Measurements from ENCODE around the gene GNAL. TPM values are rescaled to one million over a fixed set of nuclear protein-coding genes. Genes with fewer than 3 reads are reported as not detected.

GNAL gene
- total and polyA plus RNA-seq, 2 experiments from 2014 or later: 7.5 to 21.6 TPM

GRCh38 chr18:11888726-11889125 lies 199.7 kb downstream of the GNAL start:
- no peak for DNase-seq (ENCODE audit: low spot score)
- Histone ChIP-seq H2AFZ (no peak overlapping the region), H3K4me3 (no peak overlapping the region), H3K27me3 (ENCODE audit: insufficient read depth) (no peaks in the 10 kb centered on the region), H4K20me1 (replicated peaks; ENCODE audit: insufficient read depth) (no peaks in the 10 kb centered on the region), H3K9me2 (ENCODE audit: insufficient read depth) (no peaks in the 10 kb centered on the region), H3K27ac (ENCODE audit: low read depth) (no peak overlapping the region), H3K4me2 (no peak overlapping the region), H3K4me1 (ENCODE audit: insufficient read depth) (no peaks in the 10 kb centered on the region), H3F3A (replicated peaks; ENCODE audit: low read depth) (no peaks in the 10 kb centered on the region), H3K79me2 (replicated peaks; ENCODE audit: insufficient read depth) (no peaks in the 10 kb centered on the region), H3K36me3 (ENCODE audit: insufficient read depth) (peaks cover 7% of the 10 kb centered on the region; the same call in 1 of the 2 replicates)
- Mint-ChIP-seq H3K27ac (no peak overlapping the region), H3K9me3 (no peaks in the 10 kb centered on the region), H3K36me3 (ENCODE audit: low read depth) (peaks cover 24% of the 10 kb centered on the region; the same call in 2 of the 3 replicates), H3K27me3 (ENCODE audit: insufficient read depth, low read depth, poor library complexity) (peaks cover 7% of the 10 kb centered on the region), H3K4me3 (no peak overlapping the region), H3K4me1 (peaks cover 16% of the 10 kb centered on the region)
- TF ChIP-seq, protein P1, sequence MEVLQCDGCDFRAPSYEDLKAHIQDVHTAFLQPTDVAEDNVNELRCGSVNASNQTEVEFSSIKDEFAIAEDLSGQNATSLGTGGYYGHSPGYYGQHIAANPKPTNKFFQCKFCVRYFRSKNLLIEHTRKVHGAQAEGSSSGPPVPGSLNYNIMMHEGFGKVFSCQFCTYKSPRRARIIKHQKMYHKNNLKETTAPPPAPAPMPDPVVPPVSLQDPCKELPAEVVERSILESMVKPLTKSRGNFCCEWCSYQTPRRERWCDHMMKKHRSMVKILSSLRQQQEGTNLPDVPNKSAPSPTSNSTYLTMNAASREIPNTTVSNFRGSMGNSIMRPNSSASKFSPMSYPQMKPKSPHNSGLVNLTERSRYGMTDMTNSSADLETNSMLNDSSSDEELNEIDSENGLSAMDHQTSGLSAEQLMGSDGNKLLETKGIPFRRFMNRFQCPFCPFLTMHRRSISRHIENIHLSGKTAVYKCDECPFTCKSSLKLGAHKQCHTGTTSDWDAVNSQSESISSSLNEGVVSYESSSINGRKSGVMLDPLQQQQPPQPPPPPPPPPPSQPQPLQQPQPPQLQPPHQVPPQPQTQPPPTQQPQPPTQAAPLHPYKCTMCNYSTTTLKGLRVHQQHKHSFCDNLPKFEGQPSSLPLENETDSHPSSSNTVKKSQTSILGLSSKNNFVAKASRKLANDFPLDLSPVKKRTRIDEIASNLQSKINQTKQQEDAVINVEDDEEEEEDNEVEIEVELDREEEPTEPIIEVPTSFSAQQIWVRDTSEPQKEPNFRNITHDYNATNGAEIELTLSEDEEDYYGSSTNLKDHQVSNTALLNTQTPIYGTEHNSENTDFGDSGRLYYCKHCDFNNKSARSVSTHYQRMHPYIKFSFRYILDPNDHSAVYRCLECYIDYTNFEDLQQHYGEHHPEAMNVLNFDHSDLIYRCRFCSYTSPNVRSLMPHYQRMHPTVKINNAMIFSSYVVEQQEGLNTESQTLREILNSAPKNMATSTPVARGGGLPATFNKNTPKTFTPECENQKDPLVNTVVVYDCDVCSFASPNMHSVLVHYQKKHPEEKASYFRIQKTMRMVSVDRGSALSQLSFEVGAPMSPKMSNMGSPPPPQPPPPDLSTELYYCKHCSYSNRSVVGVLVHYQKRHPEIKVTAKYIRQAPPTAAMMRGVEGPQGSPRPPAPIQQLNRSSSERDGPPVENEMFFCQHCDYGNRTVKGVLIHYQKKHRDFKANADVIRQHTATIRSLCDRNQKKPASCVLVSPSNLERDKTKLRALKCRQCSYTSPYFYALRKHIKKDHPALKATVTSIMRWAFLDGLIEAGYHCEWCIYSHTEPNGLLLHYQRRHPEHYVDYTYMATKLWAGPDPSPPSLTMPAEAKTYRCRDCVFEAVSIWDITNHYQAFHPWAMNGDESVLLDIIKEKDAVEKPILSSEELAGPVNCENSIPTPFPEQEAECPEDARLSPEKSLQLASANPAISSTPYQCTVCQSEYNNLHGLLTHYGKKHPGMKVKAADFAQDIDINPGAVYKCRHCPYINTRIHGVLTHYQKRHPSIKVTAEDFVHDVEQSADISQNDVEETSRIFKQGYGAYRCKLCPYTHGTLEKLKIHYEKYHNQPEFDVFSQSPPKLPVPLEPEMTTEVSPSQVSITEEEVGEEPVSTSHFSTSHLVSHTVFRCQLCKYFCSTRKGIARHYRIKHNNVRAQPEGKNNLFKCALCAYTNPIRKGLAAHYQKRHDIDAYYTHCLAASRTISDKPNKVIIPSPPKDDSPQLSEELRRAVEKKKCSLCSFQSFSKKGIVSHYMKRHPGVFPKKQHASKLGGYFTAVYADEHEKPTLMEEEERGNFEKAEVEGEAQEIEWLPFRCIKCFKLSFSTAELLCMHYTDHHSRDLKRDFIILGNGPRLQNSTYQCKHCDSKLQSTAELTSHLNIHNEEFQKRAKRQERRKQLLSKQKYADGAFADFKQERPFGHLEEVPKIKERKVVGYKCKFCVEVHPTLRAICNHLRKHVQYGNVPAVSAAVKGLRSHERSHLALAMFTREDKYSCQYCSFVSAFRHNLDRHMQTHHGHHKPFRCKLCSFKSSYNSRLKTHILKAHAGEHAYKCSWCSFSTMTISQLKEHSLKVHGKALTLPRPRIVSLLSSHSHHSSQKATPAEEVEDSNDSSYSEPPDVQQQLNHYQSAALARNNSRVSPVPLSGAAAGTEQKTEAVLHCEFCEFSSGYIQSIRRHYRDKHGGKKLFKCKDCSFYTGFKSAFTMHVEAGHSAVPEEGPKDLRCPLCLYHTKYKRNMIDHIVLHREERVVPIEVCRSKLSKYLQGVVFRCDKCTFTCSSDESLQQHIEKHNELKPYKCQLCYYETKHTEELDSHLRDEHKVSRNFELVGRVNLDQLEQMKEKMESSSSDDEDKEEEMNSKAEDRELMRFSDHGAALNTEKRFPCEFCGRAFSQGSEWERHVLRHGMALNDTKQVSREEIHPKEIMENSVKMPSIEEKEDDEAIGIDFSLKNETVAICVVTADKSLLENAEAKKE (CRISPR knock-in tag; IDR thresholded peaks at IDR 0.05): no peak
- TF ChIP-seq ZNF114 (CRISPR knock-in tag; IDR thresholded peaks at IDR 0.05) (no peak), JUNB (IDR thresholded peaks at IDR 0.05; ENCODE audit: unreplicated experiment) (no peak), REST (IDR thresholded peaks at IDR 0.05; ENCODE audit: unreplicated experiment) (no peak), NANOG (IDR thresholded peaks at IDR 0.05; ENCODE audit: borderline replicate concordance) (no peak), STAT1 (IDR thresholded peaks at IDR 0.05; ENCODE audit: unreplicated experiment) (no peak), POLR2AphosphoS5 (IDR thresholded peaks at IDR 0.05; ENCODE audit: low read depth) (no peak), CTCF (conservative IDR thresholded peaks at IDR 0.05; ENCODE audit: low read depth in 2 of 2) (no peak), EZH2phosphoT487 (IDR thresholded peaks at IDR 0.05; ENCODE audit: unreplicated experiment) (no peak), CREB1 (CRISPR knock-in tag; IDR thresholded peaks at IDR 0.05; ENCODE audit: low read depth) (no peak), EZH2 (IDR thresholded peaks at IDR 0.05; ENCODE audit: low read depth, unreplicated experiment) (no peak), ZNF331 (CRISPR knock-in tag; IDR thresholded peaks at IDR 0.05; ENCODE audit: low read depth) (no peak)
- TF ChIP-seq, protein P2, sequence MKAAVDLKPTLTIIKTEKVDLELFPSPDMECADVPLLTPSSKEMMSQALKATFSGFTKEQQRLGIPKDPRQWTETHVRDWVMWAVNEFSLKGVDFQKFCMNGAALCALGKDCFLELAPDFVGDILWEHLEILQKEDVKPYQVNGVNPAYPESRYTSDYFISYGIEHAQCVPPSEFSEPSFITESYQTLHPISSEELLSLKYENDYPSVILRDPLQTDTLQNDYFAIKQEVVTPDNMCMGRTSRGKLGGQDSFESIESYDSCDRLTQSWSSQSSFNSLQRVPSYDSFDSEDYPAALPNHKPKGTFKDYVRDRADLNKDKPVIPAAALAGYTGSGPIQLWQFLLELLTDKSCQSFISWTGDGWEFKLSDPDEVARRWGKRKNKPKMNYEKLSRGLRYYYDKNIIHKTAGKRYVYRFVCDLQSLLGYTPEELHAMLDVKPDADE (IDR thresholded peaks at IDR 0.05): no peak
- ATAC-seq: no peak

Data from GM23338 (cell line).